ENCODE data around the gene GPALPP1.

GPALPP1 gene

DNA sequence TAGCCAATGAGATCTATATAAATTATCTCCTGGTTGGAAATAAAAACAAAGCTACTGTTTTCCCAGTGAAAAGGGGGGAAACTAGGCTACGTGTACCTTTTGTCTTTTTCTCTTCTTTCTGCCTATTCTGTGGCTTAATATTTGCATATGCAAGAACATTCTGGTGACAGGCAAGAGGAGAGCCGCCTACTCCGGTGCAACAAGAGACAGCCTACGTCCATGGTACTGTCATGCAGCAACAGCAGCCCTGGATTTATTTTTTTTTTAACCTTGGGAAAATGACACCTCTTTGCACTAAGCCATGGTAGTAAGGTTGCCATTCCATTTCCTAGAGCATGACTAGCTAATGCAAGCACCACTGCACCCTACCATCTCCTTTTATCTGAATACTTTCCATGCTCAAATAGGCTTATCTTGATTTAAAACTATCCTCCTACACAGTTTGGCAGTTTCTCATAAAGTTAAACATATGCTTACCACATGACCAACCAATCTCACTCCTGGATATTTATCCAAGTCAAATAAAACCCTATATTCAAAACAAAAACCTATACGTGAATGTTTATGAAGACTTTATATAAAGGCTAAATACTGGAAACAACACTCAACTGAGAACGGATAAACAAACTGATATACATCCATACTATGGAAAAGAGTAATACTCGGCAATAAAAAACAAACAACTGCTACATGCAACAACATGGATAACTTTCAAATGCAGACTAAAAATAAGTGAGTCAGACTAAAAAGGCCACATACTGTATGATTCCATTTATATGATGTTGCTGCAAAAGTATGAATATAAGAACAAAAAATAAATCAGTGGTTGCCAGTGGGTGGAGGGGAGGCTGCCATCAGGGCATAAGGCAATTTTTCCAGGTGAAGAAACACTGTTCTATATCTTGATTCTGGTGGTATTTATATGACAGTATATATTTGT is 17.4 kb upstream of the GPALPP1 start:
- no peaks in the 10 kb centered on the region for H3K27me3 ChIP-seq (ENCODE audit: control insufficient read depth, insufficient read depth, low read length)
- H3K9ac ChIP-seq (ENCODE audit: low read depth, low read length) = no peak overlapping the region
- H3K9me3 ChIP-seq (ENCODE audit: control insufficient read depth, insufficient read depth, low read length) = no peaks in the 10 kb centered on the region
- H3K4me3 ChIP-seq (ENCODE audit: low read depth, low read length) = no peak overlapping the region
- H3K4me1 ChIP-seq (ENCODE audit: control insufficient read depth, insufficient read depth, low read length) = no peaks in the 10 kb centered on the region
- no peaks in the 10 kb centered on the region for H3K36me3 ChIP-seq (ENCODE audit: control insufficient read depth, insufficient read depth, low read length)

GRCh38 chr13:44972956-44973581 is 16.3 kb upstream of the GPALPP1 start:
- Histone ChIP-seq H3K27me3 (ENCODE audit: control insufficient read depth, insufficient read depth, low read length) (no peaks in the 10 kb centered on the region), H3K4me1 (ENCODE audit: control insufficient read depth, insufficient read depth, low read length) (no peaks in the 10 kb centered on the region), H3K36me3 (ENCODE audit: control insufficient read depth, insufficient read depth, low read length) (no peaks in the 10 kb centered on the region), H3K9ac (ENCODE audit: low read depth, low read length) (no peak overlapping the region), H3K9me3 (ENCODE audit: control insufficient read depth, insufficient read depth, low read length) (no peaks in the 10 kb centered on the region), H3K4me3 (ENCODE audit: low read depth, low read length) (no peak overlapping the region)

DNA sequence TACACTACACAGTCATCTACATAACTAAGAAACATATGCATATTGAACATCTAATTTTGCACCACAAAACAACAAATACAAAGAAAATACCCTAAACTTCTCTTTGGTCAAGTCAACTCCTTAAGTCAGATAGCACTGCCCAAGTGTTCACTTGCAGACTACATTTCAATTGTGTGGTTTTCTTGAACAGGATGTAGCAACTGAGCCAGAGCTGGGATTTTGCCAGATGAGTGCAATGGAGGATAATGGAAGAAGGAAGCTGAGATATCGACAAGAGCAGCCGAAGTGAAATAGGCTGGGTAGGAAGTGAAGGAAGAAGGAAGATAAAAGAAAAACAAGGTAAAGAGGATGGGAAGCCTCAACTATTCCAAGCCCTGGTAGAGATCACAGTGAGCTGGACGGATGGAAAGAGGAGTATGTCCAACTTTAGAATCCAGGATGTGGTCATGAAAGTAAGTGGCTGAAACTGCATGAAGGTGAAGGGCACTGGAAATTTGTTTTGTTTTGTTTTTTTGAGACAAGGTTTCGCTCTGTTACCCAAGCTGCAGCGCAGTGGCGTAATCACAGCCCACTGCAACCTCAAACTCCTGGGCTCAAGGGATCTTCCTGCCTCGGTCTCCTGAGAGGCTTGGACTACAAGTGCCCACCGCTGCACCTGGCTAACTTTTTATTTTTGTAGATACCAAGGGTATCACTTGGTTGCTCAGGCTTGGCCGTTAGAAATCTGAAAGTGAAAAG is 15.1 kb upstream of the GPALPP1 start:
- H3K27me3 ChIP-seq (ENCODE audit: control insufficient read depth, insufficient read depth, low read length) = no peaks in the 10 kb centered on the region
- H3K4me1 ChIP-seq (ENCODE audit: control insufficient read depth, insufficient read depth, low read length) = no peaks in the 10 kb centered on the region
- H3K36me3 ChIP-seq (ENCODE audit: control insufficient read depth, insufficient read depth, low read length) = peaks cover 3% of the 10 kb centered on the region
- H3K9ac ChIP-seq (ENCODE audit: low read depth, low read length) = no peak overlapping the region
- no peaks in the 10 kb centered on the region for H3K9me3 ChIP-seq (ENCODE audit: control insufficient read depth, insufficient read depth, low read length)
- H3K4me3 ChIP-seq (ENCODE audit: low read depth, low read length) = no peak overlapping the region

DNA sequence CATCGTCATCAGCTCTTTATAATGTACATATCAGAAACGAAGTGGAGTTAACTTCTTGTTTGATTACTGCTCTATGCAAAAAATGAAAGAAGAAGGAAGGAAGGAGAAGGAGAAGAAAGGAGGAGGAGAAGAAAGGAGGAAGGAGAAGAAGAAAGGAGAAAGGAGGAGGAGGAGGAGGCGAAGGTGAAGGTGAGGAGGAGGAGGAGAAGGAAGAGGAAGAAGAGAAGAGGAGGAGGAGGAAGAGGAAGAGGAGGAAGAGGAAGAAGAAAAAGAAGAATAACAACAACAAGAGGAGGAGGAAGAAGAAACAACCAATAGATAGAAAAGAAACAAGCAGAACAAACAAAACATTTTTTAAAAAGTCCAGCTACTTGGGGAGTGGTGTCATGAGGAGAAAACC is 13.1 kb upstream of the GPALPP1 start:
- H3K9me3 ChIP-seq (ENCODE audit: control insufficient read depth, insufficient read depth, low read length) = no peaks in the 10 kb centered on the region
- H3K36me3 ChIP-seq (ENCODE audit: control insufficient read depth, insufficient read depth, low read length) = peaks cover 7% of the 10 kb centered on the region
- H3K9ac ChIP-seq (ENCODE audit: low read depth, low read length) = no peak overlapping the region
- no peak overlapping the region for H3K4me3 ChIP-seq (ENCODE audit: low read depth, low read length)
- no peaks in the 10 kb centered on the region for H3K4me1 ChIP-seq (ENCODE audit: control insufficient read depth, insufficient read depth, low read length)
- H3K27me3 ChIP-seq (ENCODE audit: control insufficient read depth, insufficient read depth, low read length) = no peaks in the 10 kb centered on the region

DNA sequence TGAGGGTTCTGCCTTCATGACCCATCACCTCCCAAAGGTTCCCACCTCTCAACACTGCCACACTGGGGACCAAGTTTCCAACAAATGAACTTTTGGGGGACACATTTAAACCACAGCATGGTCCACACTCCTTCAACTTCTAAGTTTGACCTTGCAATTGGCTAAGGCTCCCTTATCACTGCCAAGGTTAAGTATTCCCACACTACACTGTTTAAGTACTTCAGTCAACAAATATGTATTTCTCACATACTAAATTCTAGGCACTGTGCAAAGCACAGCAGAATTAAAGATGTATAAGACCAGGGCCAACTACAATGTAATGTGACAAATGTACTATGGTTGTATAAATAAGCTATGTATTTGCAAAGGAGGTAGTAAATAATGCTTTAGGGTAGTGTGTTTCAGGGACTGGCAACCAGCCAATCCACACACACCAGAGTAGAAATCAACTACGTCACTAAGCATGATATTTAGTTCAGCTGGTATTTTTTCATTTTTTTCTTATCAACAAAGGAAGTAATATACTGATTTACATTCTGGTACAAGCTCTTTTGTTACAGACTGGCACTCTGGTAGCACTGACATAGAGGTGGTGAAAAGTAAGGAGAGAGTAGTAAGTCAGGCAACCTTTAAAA is 12.3 kb upstream of the GPALPP1 start:
- H3K4me3 ChIP-seq (ENCODE audit: low read depth, low read length) = no peak overlapping the region
- H3K4me1 ChIP-seq (ENCODE audit: control insufficient read depth, insufficient read depth, low read length) = no peaks in the 10 kb centered on the region
- no peaks in the 10 kb centered on the region for H3K27me3 ChIP-seq (ENCODE audit: control insufficient read depth, insufficient read depth, low read length)
- no peak overlapping the region for H3K9ac ChIP-seq (ENCODE audit: low read depth, low read length)
- H3K9me3 ChIP-seq (ENCODE audit: control insufficient read depth, insufficient read depth, low read length) = no peaks in the 10 kb centered on the region
- H3K36me3 ChIP-seq (ENCODE audit: control insufficient read depth, insufficient read depth, low read length) = peaks cover 7% of the 10 kb centered on the region

GRCh38 chr13:44978328-44978727 is 11.0 kb upstream of the GPALPP1 start:
- Histone ChIP-seq H3K36me3 (ENCODE audit: control insufficient read depth, insufficient read depth, low read length) (peaks cover 7% of the 10 kb centered on the region), H3K27me3 (ENCODE audit: control insufficient read depth, insufficient read depth, low read length) (no peaks in the 10 kb centered on the region), H3K4me1 (ENCODE audit: control insufficient read depth, insufficient read depth, low read length) (no peaks in the 10 kb centered on the region), H3K4me3 (ENCODE audit: low read depth, low read length) (no peak overlapping the region), H3K9ac (ENCODE audit: low read depth, low read length) (no peak overlapping the region), H3K9me3 (ENCODE audit: control insufficient read depth, insufficient read depth, low read length) (no peaks in the 10 kb centered on the region)

DNA sequence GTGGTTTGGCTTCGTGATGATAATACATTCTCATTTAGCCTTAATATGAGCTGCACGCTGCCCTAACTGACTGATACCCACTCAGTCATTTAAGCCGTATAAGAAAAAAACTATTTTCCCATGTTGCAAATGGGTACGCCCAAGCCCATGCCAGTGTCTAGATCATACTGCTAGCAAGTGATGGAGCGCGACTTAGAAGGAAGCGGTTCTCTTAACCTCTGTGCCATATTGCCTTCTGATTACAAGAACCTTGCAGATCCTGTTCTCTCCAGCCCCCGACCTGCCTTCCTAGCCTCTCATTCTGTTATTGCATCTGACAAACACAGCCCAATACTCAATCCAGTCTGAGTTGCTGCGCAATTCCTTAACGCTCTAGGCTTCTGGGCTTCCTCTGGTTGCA is 603 bp downstream of the GPALPP1 start:
- H3K9me3 ChIP-seq (ENCODE audit: control insufficient read depth, insufficient read depth, low read length) = no peaks in the 10 kb centered on the region

DNA sequence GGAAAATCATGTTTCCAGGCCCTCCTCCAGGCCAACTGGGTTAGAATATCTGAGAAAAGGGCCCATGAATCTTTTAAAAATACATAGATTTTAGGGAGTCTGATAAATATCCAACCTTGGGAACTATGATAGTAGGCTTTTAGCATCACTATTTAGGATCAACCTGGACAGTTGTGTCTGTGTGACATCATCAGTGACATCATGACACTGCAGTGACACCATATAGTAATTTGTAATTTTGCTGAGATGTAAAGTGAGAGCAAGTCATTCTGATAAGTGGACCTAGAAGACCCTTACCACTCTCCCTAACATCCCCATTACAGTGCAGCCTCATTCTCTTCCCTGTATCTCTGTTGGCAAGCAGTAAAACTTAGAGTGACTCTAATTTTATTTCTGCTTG is 14.1 kb downstream of the GPALPP1 start:
- no peaks in the 10 kb centered on the region for H3K27me3 ChIP-seq (ENCODE audit: control insufficient read depth, insufficient read depth, low read length)
- H3K9ac ChIP-seq (ENCODE audit: low read depth, low read length) = no peak overlapping the region
- H3K4me1 ChIP-seq (ENCODE audit: control insufficient read depth, insufficient read depth, low read length) = no peaks in the 10 kb centered on the region
- H3K4me3 ChIP-seq (ENCODE audit: low read depth, low read length) = no peak overlapping the region
- H3K36me3 ChIP-seq (ENCODE audit: control insufficient read depth, insufficient read depth, low read length) = peaks cover 2% of the 10 kb centered on the region
- H3K9me3 ChIP-seq (ENCODE audit: control insufficient read depth, insufficient read depth, low read length) = no peaks in the 10 kb centered on the region

More for the DNA sequence above, 603 bp downstream of the GPALPP1 start:
- Histone ChIP-seq H3K4me3 (ENCODE audit: low read depth, low read length) (peak overlapping the region; percentile 76), H3K36me3 (ENCODE audit: control insufficient read depth, insufficient read depth, low read length) (no peaks in the 10 kb centered on the region), H3K4me1 (ENCODE audit: control insufficient read depth, insufficient read depth, low read length) (no peaks in the 10 kb centered on the region), H3K27me3 (ENCODE audit: control insufficient read depth, insufficient read depth, low read length) (no peaks in the 10 kb centered on the region), H3K9ac (ENCODE audit: low read depth, low read length) (peak overlapping the region; percentile 50)

DNA sequence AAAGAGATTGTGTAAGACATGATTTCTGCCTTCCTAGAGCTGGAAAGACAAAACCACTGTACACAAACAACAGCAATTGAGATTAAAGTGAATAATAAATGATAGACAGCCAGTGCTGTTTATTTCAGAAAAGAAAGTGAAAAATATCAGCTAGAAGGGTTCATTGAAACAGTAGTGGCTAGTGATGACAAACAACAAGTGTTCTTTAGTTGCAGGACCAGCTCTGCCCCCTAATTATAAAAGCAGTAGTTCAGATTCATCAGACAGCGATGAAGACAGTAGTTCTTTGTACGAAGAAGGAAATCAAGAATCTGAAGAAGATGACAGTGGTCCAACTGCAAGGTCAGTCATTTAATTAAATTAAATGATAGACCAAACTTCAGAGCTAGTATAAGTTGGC is 14.8 kb downstream of the GPALPP1 start:
- Histone ChIP-seq H3K4me1 (ENCODE audit: control insufficient read depth, insufficient read depth, low read length) (no peaks in the 10 kb centered on the region), H3K9me3 (ENCODE audit: control insufficient read depth, insufficient read depth, low read length) (no peaks in the 10 kb centered on the region), H3K27me3 (ENCODE audit: control insufficient read depth, insufficient read depth, low read length) (no peaks in the 10 kb centered on the region), H3K36me3 (ENCODE audit: control insufficient read depth, insufficient read depth, low read length) (peaks cover 2% of the 10 kb centered on the region), H3K9ac (ENCODE audit: low read depth, low read length) (no peak overlapping the region), H3K4me3 (ENCODE audit: low read depth, low read length) (no peak overlapping the region)

DNA sequence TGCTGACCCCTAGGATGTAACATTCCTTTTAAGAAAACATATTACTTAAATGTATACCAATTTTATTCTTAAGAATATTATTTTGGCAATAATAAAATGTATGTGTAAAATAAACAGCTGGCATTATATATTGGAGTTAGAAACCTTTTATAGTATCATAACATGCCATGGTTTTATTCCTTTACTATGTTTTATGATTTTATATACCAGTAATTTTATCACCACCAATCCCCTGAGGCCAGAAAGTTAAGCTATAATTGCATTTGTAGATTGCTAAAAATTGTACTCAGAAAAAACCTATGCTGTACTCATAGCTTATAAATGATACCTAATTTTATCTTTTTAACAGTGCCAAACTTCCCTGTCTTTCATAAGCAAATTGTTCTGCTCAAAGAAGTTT is 17.9 kb downstream of the GPALPP1 start:
- Histone ChIP-seq H3K9me3 (ENCODE audit: control insufficient read depth, insufficient read depth, low read length) (no peaks in the 10 kb centered on the region), H3K4me1 (ENCODE audit: control insufficient read depth, insufficient read depth, low read length) (no peaks in the 10 kb centered on the region), H3K36me3 (ENCODE audit: control insufficient read depth, insufficient read depth, low read length) (peaks cover 2% of the 10 kb centered on the region), H3K9ac (ENCODE audit: low read depth, low read length) (no peak overlapping the region), H3K27me3 (ENCODE audit: control insufficient read depth, insufficient read depth, low read length) (no peaks in the 10 kb centered on the region), H3K4me3 (ENCODE audit: low read depth, low read length) (no peak overlapping the region)

DNA sequence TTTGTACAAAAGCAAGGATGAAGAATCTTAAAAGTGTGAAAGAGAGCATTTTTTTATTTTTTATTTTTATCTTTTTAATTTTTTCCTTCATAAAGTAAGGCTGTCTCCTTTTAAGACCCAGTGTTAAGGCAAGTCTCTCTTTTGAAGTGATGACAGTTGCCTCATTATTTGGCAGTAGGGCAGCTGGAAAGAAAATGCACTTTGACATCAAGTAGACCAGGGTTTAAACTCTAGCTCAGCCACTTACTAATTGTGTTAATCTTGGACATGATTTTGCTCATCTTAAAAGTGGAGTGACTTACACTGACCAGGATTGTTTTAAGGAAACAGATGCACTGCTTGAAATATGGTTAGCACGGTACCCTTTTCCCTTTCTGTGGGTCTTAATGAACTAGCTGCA is 18.5 kb downstream of the GPALPP1 start:
- no peaks in the 10 kb centered on the region for H3K27me3 ChIP-seq (ENCODE audit: control insufficient read depth, insufficient read depth, low read length)
- H3K36me3 ChIP-seq (ENCODE audit: control insufficient read depth, insufficient read depth, low read length) = peaks cover 2% of the 10 kb centered on the region

More for the DNA sequence above, 18.5 kb downstream of the GPALPP1 start:
- Histone ChIP-seq H3K9me3 (ENCODE audit: control insufficient read depth, insufficient read depth, low read length) (no peaks in the 10 kb centered on the region), H3K4me1 (ENCODE audit: control insufficient read depth, insufficient read depth, low read length) (no peaks in the 10 kb centered on the region), H3K4me3 (ENCODE audit: low read depth, low read length) (no peak overlapping the region), H3K9ac (ENCODE audit: low read depth, low read length) (no peak overlapping the region)
